GM15510 (cell line): ENCODE results near the gene KANSL1.

Source experiments
- POLR2A ChIP-seq: IDR thresholded peaks from 3 replicates; pipeline ENCODE4 v1.6.1; 2011; ENCODE audit warnings: borderline replicate concordance; ENCODE audit not compliant: insufficient read length; ENCODE audit errors: extremely low read depth

Gene KANSL1

DNA sequence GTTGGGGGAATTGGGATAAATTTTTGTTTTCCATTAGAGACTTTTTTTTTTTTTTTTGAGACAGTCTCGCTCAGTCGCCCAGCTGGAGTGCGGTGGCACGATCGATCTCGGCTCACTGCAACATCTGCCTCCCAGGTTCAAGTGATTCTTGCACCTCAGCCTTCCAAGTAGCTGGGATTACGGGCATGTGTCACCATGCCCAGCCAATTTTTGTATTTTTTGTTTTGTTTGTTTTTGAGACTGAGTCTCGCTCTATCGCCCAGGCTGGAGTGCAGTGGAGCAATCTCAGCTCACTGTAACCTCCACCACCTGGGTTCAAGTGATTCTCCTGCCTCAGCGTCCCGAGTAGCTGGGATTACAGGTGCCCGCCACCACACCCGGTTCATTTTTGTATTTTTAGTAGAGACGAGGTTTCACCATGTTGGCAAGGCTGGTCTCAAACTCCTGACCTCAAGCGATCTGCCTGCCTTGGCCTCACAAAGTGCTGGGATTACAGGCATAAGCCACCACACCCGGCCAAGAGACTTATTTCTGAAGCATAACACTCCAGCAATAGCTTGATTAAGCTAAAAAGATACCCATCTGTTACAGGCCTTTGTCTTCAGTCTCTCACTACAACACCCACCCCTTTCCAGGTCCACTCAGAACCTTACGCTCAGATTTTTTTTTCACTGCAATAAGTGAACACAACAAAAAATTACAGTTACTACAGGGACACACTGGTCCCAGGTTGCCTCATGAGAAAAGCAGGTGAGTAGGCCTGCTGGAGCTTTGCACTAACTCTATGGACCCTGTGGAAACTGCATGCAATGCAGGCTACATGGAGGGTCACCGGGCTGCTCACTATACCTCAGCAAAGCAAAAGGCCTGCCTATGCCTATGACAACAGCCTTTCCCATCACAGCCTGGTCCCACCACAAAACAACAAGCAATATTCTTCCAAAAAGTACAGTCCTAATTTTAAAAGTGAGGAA is 34.6 kb downstream of the KANSL1 start:
- TF ChIP-seq POLR2A, result no peak

DNA sequence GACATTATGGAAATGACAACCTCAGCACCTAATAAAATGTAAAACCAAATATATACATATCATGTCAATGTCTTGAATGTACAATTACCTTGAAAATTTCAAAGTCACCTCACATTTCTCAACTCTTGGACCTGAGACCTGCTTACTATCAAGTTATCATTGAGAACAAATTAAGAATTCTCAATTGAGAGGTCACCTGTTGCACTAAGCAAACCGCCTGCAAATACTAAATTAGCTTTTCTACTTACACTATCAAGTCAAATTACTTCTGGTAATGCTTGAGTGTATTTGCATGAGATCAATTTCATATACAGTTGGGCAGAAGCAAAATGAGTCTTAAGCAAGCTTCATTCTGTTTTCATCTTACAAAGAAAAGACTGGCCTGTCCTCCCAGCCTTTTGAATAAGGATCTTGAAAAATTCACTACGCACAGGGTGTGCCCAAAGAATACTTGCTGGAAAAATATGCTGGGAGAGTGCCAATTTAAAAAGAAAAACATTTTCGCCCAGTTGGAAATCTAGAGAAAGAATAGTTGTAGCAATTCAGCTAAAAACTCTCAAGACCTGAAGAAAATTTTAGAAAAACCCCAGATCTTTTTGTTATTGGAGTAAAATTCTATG is 35.7 kb downstream of the KANSL1 start:
- TF ChIP-seq POLR2A, result no peak

DNA sequence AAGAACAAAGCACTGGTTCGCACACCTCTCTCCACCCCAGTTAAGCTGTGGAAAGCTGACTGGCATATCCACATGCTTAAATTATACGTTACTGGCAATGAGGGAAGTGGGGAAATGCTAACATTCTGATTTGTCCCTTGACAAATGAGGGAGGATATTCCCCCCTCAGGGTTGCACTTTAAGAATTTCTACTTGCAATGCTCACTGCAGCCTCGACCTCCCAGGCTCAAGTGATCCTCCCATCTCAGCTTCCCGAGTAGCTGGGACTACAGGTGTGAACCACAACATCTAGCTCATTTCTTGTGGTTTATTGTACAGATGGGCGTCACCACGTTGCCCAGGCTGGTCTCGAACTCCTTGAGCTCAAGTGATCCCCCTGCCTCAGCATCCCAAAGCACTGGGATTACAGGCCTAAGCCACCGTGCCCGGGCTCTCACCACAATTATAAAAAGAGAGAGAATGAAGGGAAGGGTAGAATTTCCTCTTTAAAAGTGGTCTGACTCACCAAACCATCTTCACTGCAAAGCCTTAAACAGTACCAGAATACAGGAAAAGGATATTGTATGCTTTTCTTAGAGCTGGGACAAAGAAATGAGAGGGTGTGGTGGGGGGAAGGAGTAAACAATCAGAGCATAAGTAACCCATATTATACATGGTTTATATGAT is 38.9 kb downstream of the KANSL1 start:
- no peak for TF ChIP-seq POLR2A

DNA sequence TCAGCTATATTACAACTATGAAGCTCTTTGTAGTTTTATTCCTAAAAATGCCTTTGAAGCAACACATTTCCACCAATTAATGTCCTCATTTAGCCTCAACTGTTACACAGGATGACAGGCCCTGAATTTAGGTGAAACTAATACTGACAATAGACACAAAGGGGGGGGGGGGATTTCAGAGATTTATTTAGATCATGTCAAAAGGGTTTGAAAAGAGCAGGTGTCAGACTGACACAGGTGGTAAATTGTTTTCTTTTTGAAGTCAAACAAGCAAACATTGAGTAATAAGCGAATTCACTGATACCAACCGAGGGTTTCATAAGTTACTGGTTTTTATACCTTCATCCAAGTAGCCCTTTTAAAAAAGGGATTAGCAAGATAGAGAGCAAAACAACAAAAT is 40.8 kb downstream of the KANSL1 start:
- TF ChIP-seq POLR2A, result no peak

DNA sequence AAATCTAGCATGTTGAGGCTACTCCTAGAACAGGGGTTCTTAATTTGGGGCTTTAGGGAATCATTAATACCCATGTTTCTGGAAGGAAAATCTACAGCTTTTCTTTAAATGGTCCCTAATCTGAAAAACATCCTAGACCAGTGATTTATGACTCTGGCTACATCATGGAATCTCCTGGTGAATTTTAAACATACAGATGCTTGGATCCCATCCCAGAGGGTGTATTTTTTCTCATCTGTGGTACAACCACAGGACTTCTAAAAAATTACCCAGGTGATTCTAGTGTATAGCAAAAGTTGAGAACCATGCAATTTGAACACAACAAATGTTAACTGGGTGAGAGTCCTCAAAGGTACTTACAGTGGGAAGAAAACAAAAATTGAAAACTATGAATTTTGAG is 41.5 kb downstream of the KANSL1 start:
- TF ChIP-seq POLR2A, result no peak

DNA sequence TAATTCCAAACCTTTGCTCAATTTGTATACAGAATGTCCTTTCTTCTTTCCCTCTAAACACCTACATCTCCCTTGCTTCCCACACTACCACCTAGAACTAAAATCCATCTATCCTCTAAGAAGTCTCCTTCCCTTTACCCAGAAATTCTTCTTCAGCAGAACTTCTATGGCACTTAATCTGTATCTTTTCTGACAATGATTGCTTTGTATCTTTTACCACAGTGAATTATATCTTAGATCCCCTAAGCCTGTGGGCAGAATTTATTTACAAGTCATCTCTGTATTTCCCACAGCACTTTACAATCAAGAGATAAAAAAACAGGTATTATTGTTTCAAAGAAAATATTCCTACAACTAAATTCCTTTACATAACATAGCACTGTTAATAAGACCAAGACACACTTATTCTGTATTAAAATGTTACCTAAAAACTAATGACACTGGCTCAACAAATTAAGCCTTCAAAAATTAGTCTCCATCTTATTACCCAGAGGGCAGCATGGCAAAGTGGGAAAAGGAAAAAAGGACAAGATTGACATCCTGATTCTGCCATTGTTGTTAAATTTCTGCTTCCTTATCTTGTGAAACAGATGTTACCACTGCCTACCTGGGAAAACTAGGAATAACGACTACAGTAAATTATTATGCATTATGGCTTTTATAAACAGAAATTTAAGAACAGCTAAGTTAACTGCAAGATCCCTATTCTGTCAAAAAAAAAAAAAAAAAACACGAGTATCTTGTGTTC is 42.8 kb downstream of the KANSL1 start:
- no peak for TF ChIP-seq POLR2A

DNA sequence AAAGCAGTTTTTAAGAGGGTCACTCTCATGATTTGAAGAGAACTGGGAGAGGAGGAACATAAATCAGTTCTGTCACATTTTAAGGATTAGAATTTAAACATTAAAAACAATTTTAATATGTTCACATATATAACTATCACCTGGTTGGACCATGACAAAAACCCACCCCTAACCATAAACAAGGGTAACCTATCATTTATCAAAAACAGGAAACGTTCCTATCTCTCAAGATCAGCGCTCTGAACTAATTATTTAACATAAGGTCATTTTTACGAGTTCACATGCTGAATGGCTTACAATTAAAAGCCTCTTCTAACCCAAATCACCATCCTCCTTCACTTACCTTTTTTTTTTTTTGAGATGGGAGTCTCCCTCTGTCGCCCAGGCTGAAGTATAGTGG is 45.0 kb downstream of the KANSL1 start:
- no peak for TF ChIP-seq POLR2A

DNA sequence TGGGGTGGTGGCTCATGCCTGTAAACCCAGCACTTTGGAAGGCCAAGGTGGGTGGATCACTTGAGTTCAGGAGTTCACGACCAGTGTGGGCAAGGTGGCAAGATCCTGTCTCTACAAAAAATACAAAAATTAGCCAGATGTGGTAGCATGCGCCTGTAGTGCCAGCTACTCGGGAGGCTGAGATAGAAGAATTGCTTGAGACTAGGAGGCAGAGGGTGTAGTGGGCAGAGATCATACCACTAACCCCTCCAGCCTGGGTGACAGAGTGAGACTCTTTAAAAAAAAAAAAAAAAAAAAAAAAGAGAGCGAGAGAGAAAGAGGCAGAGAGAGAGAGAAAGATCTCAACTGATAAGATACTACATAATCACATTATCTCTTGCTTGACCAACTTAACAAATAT is 45.9 kb downstream of the KANSL1 start:
- no peak for TF ChIP-seq POLR2A

DNA sequence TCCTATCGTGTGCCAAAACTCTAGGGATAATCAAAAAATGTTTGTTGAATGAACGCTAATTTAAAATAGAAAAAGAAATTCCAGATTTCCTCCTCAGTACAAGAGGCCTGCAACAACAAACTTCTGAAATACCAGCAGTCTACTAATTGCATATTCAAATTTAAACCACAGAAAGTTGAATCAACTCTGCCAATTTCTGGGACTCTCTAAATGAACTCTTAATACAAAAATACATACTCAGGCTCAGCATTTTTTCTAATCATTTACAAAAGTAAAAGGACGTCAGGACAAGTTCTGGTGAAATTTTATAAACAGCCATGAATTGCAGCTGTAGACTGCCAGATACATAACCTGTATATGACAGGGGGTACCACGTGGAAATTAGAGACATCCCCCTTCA is 49.0 kb downstream of the KANSL1 start:
- no peak for TF ChIP-seq POLR2A

DNA sequence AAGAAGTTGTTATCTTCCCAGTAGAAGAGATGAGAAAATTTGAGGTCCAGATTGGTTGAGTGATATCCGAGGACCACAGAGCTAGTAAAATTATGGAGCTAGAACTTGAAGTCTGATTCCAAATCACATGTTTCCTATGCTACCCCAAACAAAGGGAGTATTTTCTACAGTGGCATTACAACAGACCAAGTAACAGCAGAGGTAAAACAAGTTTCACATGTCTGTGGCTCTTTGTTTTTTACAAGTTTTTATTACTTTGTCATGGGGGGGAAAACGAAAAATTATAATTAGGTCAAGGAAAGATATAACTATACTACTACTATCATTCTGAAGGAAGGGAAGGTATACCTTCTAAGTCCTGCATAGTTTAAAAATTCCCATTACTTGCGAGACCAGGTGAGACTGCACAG is 49.4 kb downstream of the KANSL1 start:
- no peak for TF ChIP-seq POLR2A

DNA sequence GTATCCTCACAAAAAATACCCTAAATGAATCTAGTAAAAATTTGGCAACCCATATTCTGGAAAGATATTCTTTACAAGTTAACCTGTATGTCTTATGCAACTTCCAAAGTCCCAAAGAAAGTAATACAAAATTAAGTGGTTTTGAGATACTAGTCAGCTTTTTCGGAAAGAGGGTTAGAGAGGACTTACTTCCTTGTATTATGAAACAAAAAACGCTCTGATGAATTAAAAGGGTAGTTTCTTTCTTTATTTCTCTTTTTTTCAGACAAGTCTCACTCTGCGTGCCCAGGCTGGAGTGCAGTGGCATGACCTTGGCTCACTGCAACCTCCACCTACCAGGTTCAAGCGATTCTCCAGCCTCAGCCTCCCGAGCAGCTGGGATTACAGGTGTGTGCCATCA is 51.6 kb downstream of the KANSL1 start:
- TF ChIP-seq POLR2A, result no peak

DNA sequence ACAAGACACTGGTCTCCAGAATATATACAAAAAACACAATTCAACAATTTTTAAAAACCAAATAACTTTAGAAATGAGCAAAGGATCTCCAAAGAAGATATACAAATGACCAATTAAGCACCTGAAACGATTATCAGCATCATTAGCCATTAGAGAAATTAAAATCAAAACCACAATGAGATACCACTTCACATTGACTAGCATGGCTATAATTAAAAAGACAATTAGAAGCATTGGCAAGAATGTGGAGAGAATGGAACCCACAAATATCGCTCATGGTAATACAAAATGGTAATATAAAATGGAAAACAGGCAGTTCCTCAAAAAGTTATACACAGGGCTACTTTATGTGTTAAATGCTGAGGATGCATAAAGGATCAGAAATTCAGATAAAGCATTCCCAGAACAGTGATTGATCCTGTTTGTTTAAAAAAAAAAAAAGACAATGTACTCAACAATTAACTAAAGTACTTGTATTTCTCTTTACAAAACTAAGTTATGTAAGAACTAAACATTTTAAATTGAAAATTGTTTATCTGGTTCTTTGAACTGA is 52.5 kb downstream of the KANSL1 start:
- no peak for TF ChIP-seq POLR2A

DNA sequence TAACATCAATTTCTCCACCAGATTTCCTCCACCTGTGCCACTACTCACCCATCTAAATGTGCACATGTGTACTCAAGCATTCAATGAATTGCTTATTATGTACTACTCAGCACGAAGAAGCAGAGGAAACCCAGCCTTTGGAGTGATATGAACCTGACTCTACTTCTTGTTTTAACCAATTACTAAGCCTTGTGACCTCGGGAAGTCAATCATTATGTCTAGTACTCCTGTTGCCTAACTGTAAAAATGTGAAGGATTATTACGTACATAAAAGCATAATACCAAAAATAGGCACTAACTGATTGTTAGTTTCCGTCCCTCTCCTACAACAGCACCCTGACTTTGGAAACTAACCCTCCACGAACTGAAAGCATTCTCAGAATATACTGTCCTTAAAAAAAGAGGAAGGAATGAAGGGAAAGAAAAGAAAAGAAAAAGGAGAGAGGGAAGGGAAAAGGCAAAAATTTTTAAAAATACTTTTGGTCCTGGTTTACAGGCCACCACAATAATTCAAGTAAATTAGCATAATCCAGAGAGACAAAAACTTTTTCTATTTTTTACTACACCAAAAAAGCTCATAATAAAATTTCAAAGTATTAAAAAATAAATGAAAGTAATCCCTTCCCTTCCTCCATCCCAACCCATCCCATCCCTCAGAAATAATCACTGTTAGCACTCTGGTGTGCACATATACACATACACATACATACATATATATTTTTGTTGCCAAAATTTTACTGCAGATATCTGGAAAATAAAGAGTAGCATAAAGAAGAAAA is 53.6 kb downstream of the KANSL1 start:
- no peak for TF ChIP-seq POLR2A

DNA sequence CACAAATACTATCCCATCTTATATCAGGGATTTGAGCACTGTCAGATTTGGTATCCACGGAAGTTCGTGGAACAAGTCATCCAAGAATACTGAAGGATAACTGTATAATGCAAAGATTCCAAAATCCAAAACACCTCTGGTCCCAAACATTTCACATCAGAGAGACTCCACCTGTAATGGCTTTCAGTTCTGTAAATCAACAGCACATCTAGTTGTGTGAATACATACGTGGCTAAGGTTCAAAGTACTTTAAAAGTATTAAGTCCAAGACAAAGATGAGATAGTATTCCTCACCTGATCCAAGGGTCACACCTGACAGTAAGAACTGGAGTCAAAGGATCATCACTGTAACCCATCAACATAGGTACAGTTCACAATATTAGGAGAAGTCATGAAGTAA is 54.8 kb downstream of the KANSL1 start:
- no peak for TF ChIP-seq POLR2A

DNA sequence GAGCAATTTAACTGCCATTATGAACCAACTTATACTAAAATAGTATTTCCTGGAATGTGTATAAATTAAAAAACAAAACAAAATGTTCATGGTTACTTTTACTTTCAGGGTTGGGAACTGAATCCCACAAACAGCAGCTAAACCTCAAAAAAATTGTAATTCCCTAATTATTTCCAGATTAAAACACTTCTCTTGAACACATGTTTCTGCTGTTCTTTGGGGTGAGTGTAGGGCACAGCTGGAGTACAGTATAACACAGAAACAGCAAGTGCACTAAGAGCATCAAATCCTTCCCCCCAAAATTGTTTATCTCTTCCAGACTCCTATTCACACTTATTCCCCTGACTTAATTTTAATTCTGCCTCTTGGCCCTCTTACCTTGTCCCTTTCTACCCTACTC is 56.4 kb downstream of the KANSL1 start:
- no peak for TF ChIP-seq POLR2A
